K562 (cell line): ENCODE data around the gene BLM. TPM values are rescaled to one million over a fixed set of nuclear protein-coding genes. Genes with fewer than 3 reads are reported as not detected.

ENCODE experiments used
- ATAC-seq: fragments of 200-7000 bp; cut with Tn5 transposase; 3 replicates; pipeline ENCODE4 v1.9.1; 2020; ENCODE audit warnings: moderate library complexity
- BruUV-seq: library from RNA; stranded (reverse); fragments of 400-500 nt; replicated peaks from 2 replicates; lab custom pipeline; 2021; lab: Mats Ljungman, UMichigan
- CTCF ChIA-PET: fragments of 300-600 bp; formaldehyde crosslinking; extraction: SDS; loops from one replicate; lab custom pipeline; 2021; ENCODE audit warnings: low intra/inter-chr PET ratio; lab: Yijun Ruan, JAX
- POLR2A ChIA-PET: fragments of 300-600, 350-650 bp; sonication (Branson Sonifier 250); formaldehyde crosslinking; extraction: SDS; loops from one replicate; lab custom pipeline; 2021; ENCODE audit warnings: antibody characterized with exemption, inconsistent platforms; lab: Yijun Ruan, JAX
- DNase-seq, 4 experiments: peaks; one replicate each; pipeline versions ENCODE4 v3.0.0 to v3.0.0-alpha.2; 2011 to 2018; ENCODE audit warnings: low spot score in 3 of 4, mixed read lengths in 3 of 4; ENCODE audit errors: extremely low read depth in 1 of 4
- FAIRE-seq: peaks from 2 replicates; lab custom pipeline; 2011; peaks lifted over from hg19 to GRCh38; lab: Jason Lieb, UNC
- H2AFZ ChIP-seq: 2 replicates; pipeline ENCODE4 v1.6.0; 2011; ENCODE audit warnings: low read depth, low read length, control low read depth, inconsistent platforms
- H3K27ac ChIP-seq: fragments of 200-600 bp; 3 replicates; pipeline ENCODE4 v1.8.0; 2011; ENCODE audit warnings: low read depth, mild to moderate bottlenecking, control low read depth, inconsistent platforms, low read length, moderate library complexity, mixed read lengths; ENCODE audit errors: extremely low read depth
- H3K27me3 ChIP-seq, 2 experiments: fragments of 300-600 bp in 1 of 2; 2 replicates in 1 of 2; 3 replicates in 1 of 2; pipeline versions ENCODE4 v1.6.0 to v1.8.0; 2011; ENCODE audit warnings: inconsistent platforms in 2 of 2, low read length in 2 of 2, mild to moderate bottlenecking in 1 of 2, mixed read lengths in 1 of 2, moderate library complexity in 1 of 2; ENCODE audit not compliant: control insufficient read depth in 2 of 2, insufficient read depth in 2 of 2
- H3K36me3 ChIP-seq: fragments of 300-600 bp; 3 replicates; pipeline ENCODE4 v1.8.0; 2011; ENCODE audit warnings: mild to moderate bottlenecking, low read length, inconsistent platforms; ENCODE audit not compliant: control insufficient read depth, insufficient read depth
- H3K4me1 ChIP-seq, 2 experiments: fragments of 200-600 bp in 1 of 2; replicated peaks in 1 of 2; 2 replicates in 1 of 2; 3 replicates in 1 of 2; pipeline versions ENCODE4 v1.5.1 to v1.8.0; 2011; ENCODE audit warnings: inconsistent platforms in 2 of 2, low read length in 2 of 2, mild to moderate bottlenecking in 1 of 2, mixed read lengths in 1 of 2, moderate library complexity in 1 of 2; ENCODE audit not compliant: control insufficient read depth in 2 of 2, insufficient read depth in 2 of 2
- H3K4me2 ChIP-seq: 2 replicates; pipeline ENCODE4 v1.6.1; 2011; ENCODE audit warnings: low read length, control low read depth, inconsistent platforms, mixed read lengths; ENCODE audit not compliant: insufficient read depth
- H3K4me3 ChIP-seq: fragments of 200-600 bp; sonication (generic), shearing (Covaris generic); 2 replicates; pipeline ENCODE4 v1.5.1; 2016; ENCODE audit warnings: control low read depth, inconsistent platforms
- H3K79me2 ChIP-seq: fragments of 200-600 bp; 3 replicates; pipeline ENCODE4 v1.8.0; 2011; ENCODE audit warnings: low read length, inconsistent platforms; ENCODE audit not compliant: control insufficient read depth, insufficient read depth
- H3K9ac ChIP-seq, 2 experiments: 2 replicates each; pipeline versions ENCODE4 v1.6.0 to v1.6.1; 2011; ENCODE audit warnings: low read depth in 2 of 2, low read length in 2 of 2, control low read depth in 1 of 2, inconsistent platforms in 1 of 2, mild to moderate bottlenecking in 1 of 2, mixed read lengths in 1 of 2; ENCODE audit not compliant: insufficient read depth in 1 of 2
- H3K9me1 ChIP-seq: one replicate; pipeline ENCODE4 v1.6.0; 2011; ENCODE audit warnings: inconsistent platforms, mild to moderate bottlenecking, low read length, moderate library complexity; ENCODE audit not compliant: control insufficient read depth, insufficient read depth
- H3K9me3 ChIP-seq: replicated peaks from 2 replicates; pipeline ENCODE4 v1.5.1; 2011; ENCODE audit warnings: low read depth, low read length, inconsistent platforms; ENCODE audit not compliant: control insufficient read depth, insufficient read depth
- H4K20me1 ChIP-seq: replicated peaks from 2 replicates; pipeline ENCODE4 v1.6.1; 2011; ENCODE audit warnings: low read length, inconsistent platforms, mixed read lengths; ENCODE audit not compliant: control insufficient read depth, insufficient read depth
- EGR1 ChIP-seq: fragments of 450-650 bp; conservative IDR thresholded peaks from 2 replicates; pipeline ENCODE4 v1.6.1; 2017; ENCODE audit warnings: mild to moderate bottlenecking
- FOXM1 ChIP-seq, 2 experiments: fragments of 450-650 bp in 1 of 2; sonication (generic) in 1 of 2; formaldehyde crosslinking in 1 of 2; IDR thresholded peaks; 2 replicates each; pipeline versions ENCODE4 v1.6.1 to v1.9.0; 2017 to 2022; ENCODE audit warnings: low read depth in 2 of 2, mild to moderate bottlenecking in 2 of 2, missing genetic modification reagents in 1 of 2, moderate library complexity in 1 of 2
- HLTF ChIP-seq: fragments of 450-650 bp; IDR thresholded peaks from 2 replicates; pipeline ENCODE4 v1.6.1; 2016
- NBN ChIP-seq: fragments of 450-650 bp; IDR thresholded peaks from 2 replicates; pipeline ENCODE4 v1.6.1; 2016; ENCODE audit warnings: low read depth, mild to moderate bottlenecking
- NR2C1 ChIP-seq, 2 experiments: fragments of 450-650 bp; IDR thresholded peaks; 2 replicates each; pipeline ENCODE4 v1.6.1; 2017; ENCODE audit warnings: mild to moderate bottlenecking in 2 of 2, antibody characterized with exemption in 1 of 2, inconsistent platforms in 1 of 2, missing compliant biosample characterization in 1 of 2, missing genetic modification characterization in 1 of 2
- RBM34 ChIP-seq: fragments of 200-400 bp; formaldehyde crosslinking; IDR thresholded peaks from 2 replicates; pipeline ENCODE4 v1.6.1; 2018; ENCODE audit warnings: low read length, borderline replicate concordance; ENCODE audit not compliant: insufficient read depth
- SIRT6 ChIP-seq: IDR thresholded peaks from one replicate; pipeline ENCODE4 v1.6.1; 2012; ENCODE audit warnings: low read depth, mild to moderate bottlenecking, control low read depth, inconsistent platforms, low read length, moderate library complexity
- SNRNP70 ChIP-seq: fragments of 200-400 bp; formaldehyde crosslinking; optimal IDR thresholded peaks from 2 replicates; pipeline ENCODE3; 2017; ENCODE audit warnings: low read depth, low read length
- ZNF3 ChIP-seq: fragments of 250-450 bp; sonication (Bioruptor Pico); IDR thresholded peaks from 2 replicates; pipeline ENCODE4 v1.5.0; 2021; ENCODE audit warnings: mild to moderate bottlenecking, moderate library complexity
- WGBS: fragments of 100-300 bp; shearing (Covaris generic); methylation state at CpG from one replicate; pipeline ENCODE4 v1.1.6; 2016; ENCODE audit warnings: low coverage, mixed read lengths; ENCODE audit not compliant: insufficient coverage; ENCODE audit errors: missing lambda C conversion rate; 5-methylcytosine and 5-hydroxymethylcytosine counted together
- in situ Hi-C: fragments of 300-500 bp; cut with MboI; formaldehyde crosslinking; loops from 4 replicates; pipeline ENCODE4 v1.15.0; 2018; ENCODE audit warnings: inconsistent platforms, mixed read lengths
- intact Hi-C: fragments of 100-400 bp; cut with micrococcal nuclease; formaldehyde crosslinking; loops from 2 replicates; pipeline ENCODE4 v1.14.2; 2022
- polyA plus RNA-seq, 8 experiments: library from polyadenylated mRNA; depleted of rRNA in 4 of 8; stranded (reverse) in 5 of 8; unstranded in 3 of 8; fragments of >200 nt; fragmentation: Nextera tagmentation in 2 of 8; fragmentation: Illumina TruSeq in 1 of 8; extraction: Ambion mirVana in 2 of 8; extraction: Trizol in 1 of 8; gene quantifications; 2 replicates each; pipeline versions ENCODE4 v1.2.1 to v1.2.3, GENCODE V29; 2011 to 2014; ENCODE audit warnings: inconsistent platforms in 1 of 8, missing spikeins in 1 of 8
- total RNA-seq, 7 experiments: library from RNA; depleted of rRNA in 6 of 7; stranded (reverse); fragments of >200 nt in 6 of 7; fragmentation: Illumina TruSeq in 2 of 7; extraction: Trizol in 2 of 7; gene quantifications; 2 replicates each; pipeline versions ENCODE4 v1.2.1 to v1.2.3, GENCODE V29; 2011 to 2021; ENCODE audit warnings: low replicate concordance in 1 of 7
- TF ChIP-seq, protein P1 (sequence below): sonication (generic); formaldehyde crosslinking; IDR thresholded peaks from 2 replicates; pipeline ENCODE4 v1.4.0; 2020; ENCODE audit warnings: mild to moderate bottlenecking, missing genetic modification reagents
- TF ChIP-seq, protein P2 (sequence below): sonication (generic); formaldehyde crosslinking; IDR thresholded peaks from 2 replicates; pipeline ENCODE4 v1.8.0; 2023; ENCODE audit warnings: mild to moderate bottlenecking, missing genetic modification reagents

Gene BLM
- total and polyA plus RNA-seq, 9 of the 15 experiments (the other 6 are each of a cell fraction or from before 2014, with no cell fraction given): 21.0 to 56.0 (median 43.9) TPM

DNA sequence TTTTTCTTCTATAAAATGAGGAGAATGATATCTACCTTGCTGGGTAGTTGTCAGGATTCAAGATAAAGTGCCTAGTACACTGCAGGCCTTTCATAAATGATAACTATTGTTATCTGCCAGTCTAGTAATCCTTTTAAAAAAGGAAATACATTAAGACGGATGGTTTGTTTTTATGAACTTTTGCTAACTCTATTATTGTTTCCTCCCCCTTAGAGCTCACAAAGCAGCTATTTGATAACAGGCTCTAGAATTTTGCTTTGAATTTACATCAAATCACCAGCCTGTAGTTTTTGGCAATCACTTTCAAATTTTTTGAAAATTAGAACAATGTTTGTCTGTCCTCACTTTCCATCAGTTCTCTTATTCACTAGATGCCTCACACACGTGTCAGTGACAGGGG is 39.8 kb downstream of the BLM start:
- FAIRE-seq: no peak
- ChIA-PET POLR2A (interaction anchor here (0.5 to 1.3 kb wide), 2 partner anchors 11 to 1235 kb away, joined by 4 to 5 read pairs; no protein-coding TSS in a partner anchor), CTCF (no interaction called here)
- Histone ChIP-seq H3K9me3 (no peaks in the 10 kb centered on the region), H3K36me3 (peaks cover 87% of the 10 kb centered on the region)
- DNase-seq: no peak
- no peak for TF ChIP-seq SIRT6
- TF ChIP-seq, protein P1, sequence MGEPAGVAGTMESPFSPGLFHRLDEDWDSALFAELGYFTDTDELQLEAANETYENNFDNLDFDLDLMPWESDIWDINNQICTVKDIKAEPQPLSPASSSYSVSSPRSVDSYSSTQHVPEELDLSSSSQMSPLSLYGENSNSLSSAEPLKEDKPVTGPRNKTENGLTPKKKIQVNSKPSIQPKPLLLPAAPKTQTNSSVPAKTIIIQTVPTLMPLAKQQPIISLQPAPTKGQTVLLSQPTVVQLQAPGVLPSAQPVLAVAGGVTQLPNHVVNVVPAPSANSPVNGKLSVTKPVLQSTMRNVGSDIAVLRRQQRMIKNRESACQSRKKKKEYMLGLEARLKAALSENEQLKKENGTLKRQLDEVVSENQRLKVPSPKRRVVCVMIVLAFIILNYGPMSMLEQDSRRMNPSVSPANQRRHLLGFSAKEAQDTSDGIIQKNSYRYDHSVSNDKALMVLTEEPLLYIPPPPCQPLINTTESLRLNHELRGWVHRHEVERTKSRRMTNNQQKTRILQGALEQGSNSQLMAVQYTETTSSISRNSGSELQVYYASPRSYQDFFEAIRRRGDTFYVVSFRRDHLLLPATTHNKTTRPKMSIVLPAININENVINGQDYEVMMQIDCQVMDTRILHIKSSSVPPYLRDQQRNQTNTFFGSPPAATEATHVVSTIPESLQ: no peak
- TF ChIP-seq, all 486 proteins: peak for 0
- Histone ChIP-seq H3K4me3 (no peak overlapping the region), H3K4me1 (no peaks in the 10 kb centered on the region), H3K27ac (no peak overlapping the region), H3K9ac (no peak overlapping the region), H3K27me3 (no peaks in the 10 kb centered on the region), H4K20me1 (no peaks in the 10 kb centered on the region), H3K9me1 (no peaks in the 10 kb centered on the region), H3K79me2 (no peaks in the 10 kb centered on the region), H3K4me2 (no peak overlapping the region), H2AFZ (no peak overlapping the region)
- WGBS: 53% methylated on average over 2 of the region's 2 CpGs
- no peak for ATAC-seq
- in situ Hi-C loops (no loop called here), intact Hi-C loops (no loop called here)
- no TSS peak for BruUV-seq

DNA sequence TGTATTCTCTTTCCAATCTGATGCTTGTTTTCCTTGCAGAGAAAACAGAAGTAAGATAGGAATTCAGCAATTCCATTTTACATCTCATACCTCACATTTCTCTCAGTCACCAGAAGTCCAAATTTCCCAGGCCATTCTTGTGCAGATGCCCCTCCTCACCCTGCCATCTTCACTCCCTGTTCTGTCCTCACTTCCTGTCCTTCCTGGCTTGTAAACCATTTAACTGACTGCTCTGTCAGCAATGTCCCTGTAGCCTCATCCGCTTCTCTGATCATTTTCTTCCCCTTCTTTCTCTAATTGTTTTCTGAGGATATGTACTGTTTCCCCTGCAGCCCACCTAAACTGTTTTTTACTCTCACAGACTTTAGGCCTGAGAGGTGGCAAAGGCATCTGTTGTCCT is 40.3 kb downstream of the BLM start:
- Histone ChIP-seq H3K27ac (no peak overlapping the region), H3K36me3 (peaks cover 89% of the 10 kb centered on the region), H3K9me1 (no peaks in the 10 kb centered on the region), H3K9ac (no peak overlapping the region), H4K20me1 (no peaks in the 10 kb centered on the region), H3K79me2 (no peaks in the 10 kb centered on the region), H3K4me3 (no peak overlapping the region), H3K4me1 (no peaks in the 10 kb centered on the region), H2AFZ (no peak overlapping the region), H3K9me3 (no peaks in the 10 kb centered on the region), H3K27me3 (no peaks in the 10 kb centered on the region), H3K4me2 (no peak overlapping the region)
- intact Hi-C loops (no loop called here), in situ Hi-C loops (no loop called here)
- 100% methylated on average over 1 of the region's 1 CpG for WGBS
- no peak for FAIRE-seq
- ATAC-seq: no peak
- CTCF ChIA-PET: no interaction called here
- DNase-seq: no peak
- POLR2A ChIA-PET: no interaction called here
- TF ChIP-seq ZNF3 (no peak), EGR1 (no peak), SNRNP70 (no peak), NBN (no peak), NR2C1 (IDR thresholded peaks at IDR 0.05) (no peak), NR2C1 (tag; IDR thresholded peaks at IDR 0.05) (no peak), RBM34 (no peak), HLTF (no peak), FOXM1 (IDR thresholded peaks at IDR 0.05; ENCODE audit: low read depth) (no peak), FOXM1 (CRISPR knock-in tag; IDR thresholded peaks at IDR 0.05; ENCODE audit: low read depth) (no peak)
- TF ChIP-seq, protein P2, sequence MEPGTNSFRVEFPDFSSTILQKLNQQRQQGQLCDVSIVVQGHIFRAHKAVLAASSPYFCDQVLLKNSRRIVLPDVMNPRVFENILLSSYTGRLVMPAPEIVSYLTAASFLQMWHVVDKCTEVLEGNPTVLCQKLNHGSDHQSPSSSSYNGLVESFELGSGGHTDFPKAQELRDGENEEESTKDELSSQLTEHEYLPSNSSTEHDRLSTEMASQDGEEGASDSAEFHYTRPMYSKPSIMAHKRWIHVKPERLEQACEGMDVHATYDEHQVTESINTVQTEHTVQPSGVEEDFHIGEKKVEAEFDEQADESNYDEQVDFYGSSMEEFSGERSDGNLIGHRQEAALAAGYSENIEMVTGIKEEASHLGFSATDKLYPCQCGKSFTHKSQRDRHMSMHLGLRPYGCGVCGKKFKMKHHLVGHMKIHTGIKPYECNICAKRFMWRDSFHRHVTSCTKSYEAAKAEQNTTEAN (CRISPR knock-in tag): no peak
- no TSS peak for BruUV-seq
